GM12878 (cell line): ENCODE measurements around the gene RMC1. TPM values are rescaled to one million over a fixed set of nuclear protein-coding genes. Genes with fewer than 3 reads are reported as not detected.

Source experiments
- ATAC-seq: fragments of 200-7000 bp; cut with Tn5 transposase; 3 replicates; pipeline ENCODE4 v1.9.1; 2020; ENCODE audit warnings: mild to moderate bottlenecking, moderate library complexity
- BruUV-seq: library from RNA; stranded (reverse); fragments of 400-500 nt; replicated peaks from 2 replicates; lab custom pipeline; 2021; lab: Mats Ljungman, UMichigan
- CTCF ChIA-PET: fragments of 300-600 bp; sonication (Branson Sonifier 250); formaldehyde crosslinking; extraction: SDS; loops from one replicate; lab custom pipeline; 2021; ENCODE audit warnings: inconsistent platforms; lab: Yijun Ruan, JAX
- POLR2A ChIA-PET: fragments of 350-600 bp; formaldehyde crosslinking; extraction: SDS; loops from one replicate; lab custom pipeline; 2021; ENCODE audit warnings: inconsistent platforms; lab: Charles Lee
- RAD21 ChIA-PET: fragments of 300-600 bp; sonication (Branson Sonifier 250); formaldehyde crosslinking; loops from one replicate; lab custom pipeline; 2023; ENCODE audit warnings: antibody characterized with exemption; ENCODE audit not compliant: unreplicated experiment; lab: Charles Lee
- SMC1A ChIA-PET: fragments of 300-600 bp; sonication (Branson Sonifier 250); formaldehyde crosslinking; loops from one replicate; lab custom pipeline; 2023; ENCODE audit not compliant: unreplicated experiment, uncharacterized antibody; lab: Charles Lee
- DNase-seq: peaks from one replicate; pipeline ENCODE4 v3.0.0-alpha.2; 2011; ENCODE audit warnings: low read depth, low spot score
- FAIRE-seq: peaks from 3 replicates; lab custom pipeline; 2011; peaks lifted over from hg19 to GRCh38; lab: Jason Lieb, UNC
- H2AFZ ChIP-seq: 2 replicates; pipeline ENCODE4 v1.6.0; 2011; ENCODE audit warnings: low read depth, low read length, control low read depth; ENCODE audit not compliant: control insufficient read depth
- H3K27ac ChIP-seq: 2 replicates; pipeline ENCODE4 v1.5.1; 2011; ENCODE audit warnings: control low read depth; ENCODE audit not compliant: control insufficient read depth, insufficient read depth
- H3K27me3 ChIP-seq, 2 experiments: replicated peaks in 1 of 2; 2 replicates each; pipeline versions ENCODE4 v1.6.0 to v1.6.1; 2011; ENCODE audit warnings: low read length in 1 of 2; ENCODE audit not compliant: control insufficient read depth in 2 of 2, insufficient read depth in 2 of 2
- H3K36me3 ChIP-seq, 2 experiments: 2 replicates each; pipeline ENCODE4 v1.5.1; 2011; ENCODE audit warnings: low read length in 1 of 2; ENCODE audit not compliant: control insufficient read depth in 2 of 2, insufficient read depth in 2 of 2
- H3K4me1 ChIP-seq: 2 replicates; pipeline ENCODE4 v1.6.1; 2011; ENCODE audit warnings: mild to moderate bottlenecking, low read length, moderate library complexity, mixed read lengths; ENCODE audit not compliant: control insufficient read depth, insufficient read depth
- H3K4me2 ChIP-seq: 2 replicates; pipeline ENCODE4 v1.6.0; 2011; ENCODE audit warnings: control low read depth; ENCODE audit not compliant: control insufficient read depth, insufficient read depth
- H3K4me3 ChIP-seq: fragments of 200-600 bp; sonication (generic); 2 replicates; pipeline ENCODE4 v1.5.1; 2016
- H3K79me2 ChIP-seq: 2 replicates; pipeline ENCODE4 v1.6.0; 2011; ENCODE audit warnings: low read length; ENCODE audit not compliant: control insufficient read depth, insufficient read depth
- H3K9ac ChIP-seq: 2 replicates; pipeline ENCODE4 v1.8.0; 2011; ENCODE audit warnings: low read length, control low read depth, mixed read lengths; ENCODE audit not compliant: control insufficient read depth, insufficient read depth
- H3K9me3 ChIP-seq: replicated peaks from 3 replicates; pipeline ENCODE4 v1.5.1; 2011; ENCODE audit warnings: mild to moderate bottlenecking, low read length; ENCODE audit not compliant: control insufficient read depth, insufficient read depth
- H4K20me1 ChIP-seq: 2 replicates; pipeline ENCODE4 v1.6.0; 2011; ENCODE audit not compliant: control insufficient read depth, insufficient read depth
- ATF3 ChIP-seq: IDR thresholded peaks from 2 replicates; pipeline ENCODE4 v1.6.1; 2011; ENCODE audit warnings: low read depth, mild to moderate bottlenecking, low read length, moderate library complexity, borderline replicate concordance; ENCODE audit errors: extremely low read depth
- CBX3 ChIP-seq: fragments of 200-600 bp; sonication (generic); IDR thresholded peaks from 2 replicates; pipeline ENCODE4 v1.6.1; 2016; ENCODE audit warnings: low read depth, borderline replicate concordance
- CTCF ChIP-seq, 3 experiments: IDR thresholded peaks in 2 of 3; conservative IDR thresholded peaks in 1 of 3; 2 replicates each; pipeline ENCODE4 v1.5.1; 2011; ENCODE audit warnings: low read depth in 3 of 3, low read length in 3 of 3, mild to moderate bottlenecking in 3 of 3, control low read depth in 2 of 3, moderate library complexity in 2 of 3, inconsistent platforms in 1 of 3, mixed read lengths in 1 of 3; ENCODE audit not compliant: control insufficient read depth in 2 of 3, insufficient read depth in 1 of 3; ENCODE audit errors: extremely low read depth in 1 of 3
- EZH2 ChIP-seq: IDR thresholded peaks from 2 replicates; pipeline ENCODE4 v1.6.1; 2012; ENCODE audit warnings: low read depth, mild to moderate bottlenecking, control low read depth, inconsistent platforms, low read length, borderline replicate concordance; ENCODE audit not compliant: control insufficient read depth
- HCFC1 ChIP-seq: fragments of 150-350 bp; IDR thresholded peaks from 2 replicates; pipeline ENCODE4 v1.6.1; 2014; ENCODE audit warnings: low read length
- JUNB ChIP-seq: IDR thresholded peaks from 2 replicates; pipeline ENCODE4 v1.6.1; 2016; ENCODE audit warnings: antibody characterized with exemption, mild to moderate bottlenecking
- KAT2A ChIP-seq: conservative IDR thresholded peaks from 2 replicates; pipeline ENCODE4 v1.6.1; 2011; ENCODE audit warnings: low read depth, low read length; ENCODE audit not compliant: control insufficient read depth
- MTA2 ChIP-seq: fragments of 450-650 bp; IDR thresholded peaks from 2 replicates; pipeline ENCODE4 v1.6.1; 2016; ENCODE audit warnings: low read depth, mild to moderate bottlenecking, moderate library complexity
- PKNOX1 ChIP-seq: fragments of 450-650 bp; IDR thresholded peaks from 2 replicates; pipeline ENCODE4 v1.6.1; 2016; ENCODE audit warnings: mild to moderate bottlenecking
- RCOR1 ChIP-seq: conservative IDR thresholded peaks from 2 replicates; pipeline ENCODE4 v1.6.1; 2012; ENCODE audit warnings: low read depth, low read length, improper control_type of control experiment
- SKIL ChIP-seq: fragments of 450-650 bp; IDR thresholded peaks from 2 replicates; pipeline ENCODE4 v1.6.1; 2017; ENCODE audit warnings: mild to moderate bottlenecking, low read depth, inconsistent platforms; ENCODE audit not compliant: poor library complexity, severe bottlenecking
- SREBF1 ChIP-seq: IDR thresholded peaks from 2 replicates; pipeline ENCODE4 v1.6.1; 2012; ENCODE audit warnings: mild to moderate bottlenecking, low read length
- USF1 ChIP-seq: IDR thresholded peaks from 2 replicates; pipeline ENCODE4 v1.6.1; 2011; ENCODE audit warnings: borderline replicate concordance, low read depth, mild to moderate bottlenecking, moderate library complexity, mixed read lengths, low read length; ENCODE audit not compliant: insufficient read depth; ENCODE audit errors: extremely low read length
- ZNF274 ChIP-seq: IDR thresholded peaks from one replicate; pipeline ENCODE4 v1.8.0; 2011; ENCODE audit not compliant: insufficient read length, insufficient read depth
- ZSCAN29 ChIP-seq: fragments of 450-650 bp; IDR thresholded peaks from 2 replicates; pipeline ENCODE4 v1.6.1; 2017; ENCODE audit warnings: mild to moderate bottlenecking, moderate library complexity
- WGBS: methylation state at CpG from one replicate; pipeline ENCODE4 v1.1.6; 2016; ENCODE audit warnings: low lambda C conversion rate; ENCODE audit not compliant: insufficient replicate concordance, insufficient coverage; ENCODE audit errors: missing lambda C conversion rate; 5-methylcytosine and 5-hydroxymethylcytosine counted together
- in situ Hi-C: fragments of 300-500 bp; cut with MboI; formaldehyde crosslinking; loops from 9 replicates; pipeline ENCODE4 v1.14.3; 2018; ENCODE audit warnings: mixed read lengths
- intact Hi-C: fragments of 100-400 bp; cut with micrococcal nuclease; formaldehyde crosslinking; loops from one replicate; pipeline ENCODE4 v1.14.2; 2022; ENCODE audit not compliant: unreplicated experiment
- polyA plus RNA-seq, 11 experiments: library from polyadenylated mRNA; depleted of rRNA in 4 of 11; unstranded in 6 of 11; stranded (reverse) in 5 of 11; fragments of >200 nt; fragmentation: Nextera tagmentation in 4 of 11; fragmentation: Illumina TruSeq in 1 of 11; extraction: Ambion mirVana in 4 of 11; extraction: Trizol in 1 of 11; gene quantifications; 1 replicate in 1 of 11; 2 replicates in 10 of 11; pipeline versions ENCODE4 v1.2.1 to v1.2.3, GENCODE V29; 2011 to 2016; ENCODE audit warnings: inconsistent platforms in 2 of 11, missing spikeins in 2 of 11, low read depth in 1 of 11
- total RNA-seq, 4 experiments: library from RNA; depleted of rRNA in 3 of 4; stranded (reverse); fragments of >200 nt in 3 of 4; fragmentation: Illumina TruSeq in 1 of 4; extraction: Trizol in 1 of 4; gene quantifications; 2 replicates each; pipeline versions ENCODE4 v1.2.1 to v1.2.3, GENCODE V29; 2013 to 2021

RMC1 gene
- total and polyA plus RNA-seq, 10 of the 15 experiments (the other 5 are each of a cell fraction or from before 2014, with no cell fraction given) = 8.4 to 57.6 (median 42.5) TPM

- ChIA-PET SMC1A (interaction anchor here (0.7 kb wide), 1 partner anchor 64 kb away, joined by 3 read pairs; no protein-coding TSS in a partner anchor), CTCF (interaction anchor here (2.2 kb wide), 1 partner anchor 182 kb away, joined by 5 read pairs; no protein-coding TSS in a partner anchor), RAD21 (interaction anchor here (2.1 kb wide), 1 partner anchor 182 kb away, joined by 6 read pairs; no protein-coding TSS in a partner anchor), POLR2A (no interaction called here)
- H3K36me3 ChIP-seq = peaks cover 28 to 69% of the 10 kb centered on the region in 2 experiments
- TF ChIP-seq RCOR1 (no peak), JUNB (no peak), PKNOX1 (no peak), USF1 (no peak), ATF3 (no peak), SKIL (no peak), MTA2 (no peak), ZNF274 (no peak), SREBF1 (no peak), KAT2A (no peak), CBX3 (no peak), CTCF (IDR thresholded peaks at IDR 0.05 in 2 of 3, conservative IDR thresholded peaks at IDR 0.05 in 1 of 3; ENCODE audit: control insufficient read depth in 2 of 3, extremely low read depth in 1 of 3, insufficient read depth in 1 of 3, low read depth in 3 of 3, low read length in 3 of 3) (no peak), ZSCAN29 (no peak), EZH2 (no peak), HCFC1 (no peak)
- H3K4me2 ChIP-seq = no peak overlapping the region
- in situ Hi-C loops = no loop called here
- no peaks in the 10 kb centered on the region for H3K27me3 ChIP-seq
- H3K27ac ChIP-seq = no peak overlapping the region
- no peak overlapping the region for H2AFZ ChIP-seq
- ATAC-seq (no peak), DNase-seq (no peak), FAIRE-seq (peak; percentile 23)
- no peaks in the 10 kb centered on the region for H3K79me2 ChIP-seq
- 95% methylated on average over 7 of the region's 7 CpGs for WGBS
- peaks cover 16% of the 10 kb centered on the region for H3K4me1 ChIP-seq
- no peak overlapping the region for H3K4me3 ChIP-seq
- H4K20me1 ChIP-seq = no peaks in the 10 kb centered on the region
- intact Hi-C loops = no loop called here
- H3K9ac ChIP-seq = no peak overlapping the region
- no peaks in the 10 kb centered on the region for H3K9me3 ChIP-seq
- no TSS peak for BruUV-seq
Observed at GRCh38 chr18:23521271-23521670, 18.0 kb downstream of the RMC1 start.
